T-helper 17 cell (primary cell): ENCODE data around the gene ETHE1. TPM values are rescaled to one million over a fixed set of nuclear protein-coding genes. Genes with fewer than 3 reads are reported as not detected.

ENCODE experiments used
- ATAC-seq: fragments of 150-1000 bp; cut with Tn5 transposase; 2 replicates; pipeline ENCODE4 v1.10.0; 2021; ENCODE audit warnings: mild to moderate bottlenecking, moderate library complexity
- DNase-seq, 3 donors: peaks; one replicate each; pipeline versions ENCODE4 v3.0.0 to v3.0.0-alpha.2; 2020 to 2021
- H3K9me3 ChIP-seq: one replicate; pipeline ENCODE4 v1.7.0; 2013; ENCODE audit warnings: low read length, mild to moderate bottlenecking; ENCODE audit not compliant: control insufficient read depth, poor library complexity, severe bottlenecking
- H3K27ac Mint-ChIP-seq: one replicate; pipeline ENCODE4 v1.8.0; 2022; ENCODE audit warnings: mild to moderate bottlenecking, moderate library complexity, mixed read lengths
- H3K27me3 Mint-ChIP-seq: one replicate; pipeline ENCODE4 v1.8.0; 2022; ENCODE audit warnings: mixed read lengths
- H3K36me3 Mint-ChIP-seq: one replicate; pipeline ENCODE4 v1.8.0; 2022; ENCODE audit warnings: low read depth, mixed read lengths
- H3K4me1 Mint-ChIP-seq: one replicate; pipeline ENCODE4 v1.8.0; 2022; ENCODE audit warnings: mild to moderate bottlenecking, mixed read lengths
- H3K4me3 Mint-ChIP-seq: one replicate; pipeline ENCODE4 v1.8.0; 2022; ENCODE audit warnings: mild to moderate bottlenecking, moderate library complexity, mixed read lengths
- total RNA-seq, 4 donors: library from RNA in 2 of 4; stranded (reverse) in 2 of 4; gene quantifications; one replicate each; pipeline ENCODE4 v1.2.3 and lab custom pipeline; 2022 to 2026

The ETHE1 gene
- total RNA-seq, 2 donors from 2014 or later, result 21.0 to 30.3 TPM

GRCh38 chr19:43545276-43545675, 18.3 kb upstream of the ETHE1 start:
- Mint-ChIP-seq H3K4me3 (no peak overlapping the region), H3K4me1 (no peaks in the 10 kb centered on the region), H3K27me3 (no peaks in the 10 kb centered on the region), H3K36me3 (peaks cover 5% of the 10 kb centered on the region), H3K27ac (peak overlapping the region; percentile 86)
- DNase-seq (no peak), ATAC-seq (no peak)
- H3K9me3 ChIP-seq, result no peaks in the 10 kb centered on the region

GRCh38 chr19:43544077-43544476, 17.1 kb upstream of the ETHE1 start:
- Mint-ChIP-seq H3K36me3 (peaks cover 8% of the 10 kb centered on the region), H3K27me3 (no peaks in the 10 kb centered on the region), H3K4me3 (no peak overlapping the region), H3K27ac (no peak overlapping the region), H3K4me1 (no peaks in the 10 kb centered on the region)
- ATAC-seq (no peak), DNase-seq (no peak)
- H3K9me3 ChIP-seq, result no peaks in the 10 kb centered on the region

- Mint-ChIP-seq H3K4me3 (no peak overlapping the region), H3K27ac (no peak overlapping the region), H3K36me3 (peaks cover 8% of the 10 kb centered on the region), H3K27me3 (no peaks in the 10 kb centered on the region), H3K4me1 (no peaks in the 10 kb centered on the region)
- no peaks in the 10 kb centered on the region for H3K9me3 ChIP-seq
- ATAC-seq (no peak), DNase-seq (no peak)
Measured at GRCh38 chr19:43541920-43542650, 15.1 kb upstream of the ETHE1 start.

GRCh38 chr19:43540381-43540780, 13.4 kb upstream of the ETHE1 start:
- DNase-seq (no peak), ATAC-seq (no peak)
- H3K36me3 Mint-ChIP-seq, result peaks cover 8% of the 10 kb centered on the region
- H3K27ac Mint-ChIP-seq, result no peak overlapping the region
- peaks cover 1% of the 10 kb centered on the region for H3K4me1 Mint-ChIP-seq
- no peak overlapping the region for H3K4me3 Mint-ChIP-seq
- H3K9me3 ChIP-seq, result no peaks in the 10 kb centered on the region
- no peaks in the 10 kb centered on the region for H3K27me3 Mint-ChIP-seq

- ATAC-seq, result no peak
- DNase-seq, result no peak
- no peaks in the 10 kb centered on the region for H3K9me3 ChIP-seq
- no peak overlapping the region for H3K4me3 Mint-ChIP-seq
- no peak overlapping the region for H3K27ac Mint-ChIP-seq
- H3K27me3 Mint-ChIP-seq, result no peaks in the 10 kb centered on the region
- peaks cover 2% of the 10 kb centered on the region for H3K4me1 Mint-ChIP-seq
- H3K36me3 Mint-ChIP-seq, result peaks cover 8% of the 10 kb centered on the region
Measured at GRCh38 chr19:43538922-43539321, 11.9 kb upstream of the ETHE1 start.

GRCh38 chr19:43534816-43535761, 8.1 kb upstream of the ETHE1 start:
- Mint-ChIP-seq H3K27ac (peak overlapping the region; percentile 41), H3K36me3 (peaks cover 4% of the 10 kb centered on the region), H3K27me3 (no peaks in the 10 kb centered on the region), H3K4me1 (peaks cover 16% of the 10 kb centered on the region), H3K4me3 (no peak overlapping the region)
- DNase-seq, result no peak
- H3K9me3 ChIP-seq, result no peaks in the 10 kb centered on the region
- no peak for ATAC-seq

GRCh38 chr19:43534305-43534815, 7.4 kb upstream of the ETHE1 start:
- no peaks in the 10 kb centered on the region for H3K27me3 Mint-ChIP-seq
- H3K4me3 Mint-ChIP-seq, result peak overlapping the region; percentile 89
- no peaks in the 10 kb centered on the region for H3K9me3 ChIP-seq
- peaks cover 4% of the 10 kb centered on the region for H3K36me3 Mint-ChIP-seq
- H3K27ac Mint-ChIP-seq, result peak overlapping the region; percentile 82
- H3K4me1 Mint-ChIP-seq, result peaks cover 16% of the 10 kb centered on the region
- ATAC-seq (no peak), DNase-seq (no peak)

GRCh38 chr19:43533546-43534304, 6.7 kb upstream of the ETHE1 start:
- H3K36me3 Mint-ChIP-seq, result no peaks in the 10 kb centered on the region
- peaks cover 16% of the 10 kb centered on the region for H3K4me1 Mint-ChIP-seq
- H3K9me3 ChIP-seq, result no peaks in the 10 kb centered on the region
- H3K27ac Mint-ChIP-seq, result peak overlapping the region; percentile 82
- peak; percentile 85 to 89 (median 87) for DNase-seq
- peak overlapping the region; percentile 89 for H3K4me3 Mint-ChIP-seq
- peak; percentile 79 for ATAC-seq
- no peaks in the 10 kb centered on the region for H3K27me3 Mint-ChIP-seq

- no peaks in the 10 kb centered on the region for H3K9me3 ChIP-seq
- Mint-ChIP-seq H3K36me3 (no peaks in the 10 kb centered on the region), H3K27me3 (no peaks in the 10 kb centered on the region), H3K4me3 (peak within 1 kb of the TSS; percentile 89), H3K27ac (peak within 1 kb of the TSS; percentile 82), H3K4me1 (peaks cover 16% of the 10 kb centered on the region)
- ATAC-seq (peak; percentile 59), DNase-seq (peak; percentile 63 to 75 (median 65))
Measured at GRCh38 chr19:43532962-43533545, 6.1 kb upstream of the ETHE1 start, which contains the start of gene ZNF575. Gene ZNF575 (plus strand): TSS chr19:43533188. CDS start chr19:43534423, 1,235 bp downstream.

- Mint-ChIP-seq H3K27ac (peak overlapping the region; percentile 82), H3K4me1 (peaks cover 16% of the 10 kb centered on the region), H3K27me3 (no peaks in the 10 kb centered on the region), H3K36me3 (no peaks in the 10 kb centered on the region), H3K4me3 (peak overlapping the region; percentile 89)
- peak in 2 of 3 donors; percentile 17 to 26 for DNase-seq
- ATAC-seq, result peak; percentile 9
- no peaks in the 10 kb centered on the region for H3K9me3 ChIP-seq
Measured at GRCh38 chr19:43532571-43532961, 5.6 kb upstream of the ETHE1 start.

- H3K27ac Mint-ChIP-seq, result no peak overlapping the region
- no peaks in the 10 kb centered on the region for H3K36me3 Mint-ChIP-seq
- DNase-seq (no peak), ATAC-seq (no peak)
- H3K27me3 Mint-ChIP-seq, result no peaks in the 10 kb centered on the region
- peaks cover 32% of the 10 kb centered on the region for H3K4me1 Mint-ChIP-seq
- H3K9me3 ChIP-seq, result no peaks in the 10 kb centered on the region
- no peak overlapping the region for H3K4me3 Mint-ChIP-seq
Measured at GRCh38 chr19:43527860-43528622, 1.0 kb upstream of the ETHE1 start.
